Right cardiac atrium (tissue), 5 donors: Measurements from ENCODE around the gene APC2. TPM values are rescaled to one million over a fixed set of nuclear protein-coding genes. Genes with fewer than 3 reads are reported as not detected.

Source experiments
- ATAC-seq, 2 donors: fragments of 200-7000 bp; cut with Tn5 transposase; one replicate each; pipeline versions ENCODE4 v1.8.0 to v1.9.1; 2020; ENCODE audit warnings: moderate library complexity in 2 of 2, mild to moderate bottlenecking in 1 of 2
- DNase-seq, 3 donors: peaks; one replicate each; pipeline ENCODE4 v3.0.0-alpha.2; 2020
- H3K27ac ChIP-seq: one replicate; pipeline ENCODE4 v1.5.1; 2013; ENCODE audit warnings: mild to moderate bottlenecking, low read length, control low read depth, moderate library complexity
- H3K27me3 ChIP-seq: one replicate; pipeline ENCODE4 v1.6.1; 2013; ENCODE audit not compliant: control insufficient read depth, insufficient read depth
- H3K4me1 ChIP-seq: one replicate; pipeline ENCODE4 v1.6.1; 2013; ENCODE audit warnings: low read length; ENCODE audit not compliant: control insufficient read depth, insufficient read depth
- H3K4me3 ChIP-seq: one replicate; pipeline ENCODE4 v1.5.1; 2013; ENCODE audit warnings: low read length, control low read depth
- H3K9me3 ChIP-seq: one replicate; pipeline ENCODE4 v1.6.1; 2013; ENCODE audit warnings: low read length; ENCODE audit not compliant: control insufficient read depth
- WGBS: extraction: QIAGEN DNeasy Blood & Tissue Kit; methylation state at CpG from one replicate; pipeline ENCODE4 v1.1.7; 2013; 5-methylcytosine and 5-hydroxymethylcytosine counted together
- intact Hi-C, 4 donors: fragments of 100-400 bp; cut with DNase I; formaldehyde crosslinking; loops; one replicate each; pipeline versions ENCODE4 v1.11.0 to v1.14.0; 2022 to 2023
- long read RNA-seq, 4 donors: library from polyadenylated mRNA; unstranded; transcript quantifications; one replicate each; pipeline ENCODE4 v2.0.0, GENCODE V29; 2020 to 2021
- polyA plus RNA-seq: library from polyadenylated mRNA; stranded (reverse); fragments of 200-250 nt; gene quantifications from one replicate; pipeline ENCODE4 v1.2.3, GENCODE V29; 2013
- total RNA-seq, 4 donors: library from RNA; stranded (reverse); fragmentation: NEBNext Ultra II Directional; extraction: Animal tissue kit (Norgen Biotek cat#: 25700); gene quantifications; one replicate each; pipeline ENCODE4 v1.2.1, GENCODE V29; 2021
- donor health status: healthy with polysubstance abuse.
- donor health status: DM: no; HTN: yes; CAD: no.
- donor health status: DM: no; HTN: no; CAD: no.
- donor health status: DM: no; HTN: yes; CAD: no; lungs with severe emphysema.
- donor health status: DM: yes; HTN: yes; CAD: no.

Gene APC2
- total RNA-seq (under 1 TPM; 0.45 to 0.88 (median 0.68) TPM), polyA plus RNA-seq (0.61 TPM)
- long read RNA-seq, donor 1, partial matches to known transcripts = 0 of 1 reads
- long read RNA-seq, donor 1, other reads (novel, unspliced or antisense) = 1 of 1 reads
- long read RNA-seq, donor 2 = 0 reads
- long read RNA-seq, donor 3, partial matches to known transcripts = 0 of 1 reads
- long read RNA-seq, donor 3, other reads (novel, unspliced or antisense) = 1 of 1 reads
- long read RNA-seq, donor 4 = 0 reads

GRCh38 chr19:1449467-1450442, at the start of gene APC2:
Gene APC2, plus strand, starts transcription at chr19:1450121. Its CDS starts 2,881 bp downstream, at chr19:1453002.
- DNase-seq (peak in 2 of 3 donors; percentile 52 to 61), ATAC-seq (no peak)
- no peak within 1 kb of the TSS for H3K27ac ChIP-seq
- peaks cover 4% of the 10 kb centered on the region for H3K4me1 ChIP-seq
- H3K9me3 ChIP-seq = no peaks in the 10 kb centered on the region
- no peaks in the 10 kb centered on the region for H3K27me3 ChIP-seq
- no peak within 1 kb of the TSS for H3K4me3 ChIP-seq
- WGBS = 4% methylated on average over 74 of the region's 74 CpGs
- intact Hi-C loops = no loop called here

GRCh38 chr19:1400281-1401137, 49.4 kb upstream of the APC2 start:
- Histone ChIP-seq H3K4me3 (peak overlapping the region; percentile 64), H3K9me3 (no peaks in the 10 kb centered on the region), H3K27ac (peak overlapping the region; percentile 61), H3K4me1 (peaks cover 6% of the 10 kb centered on the region), H3K27me3 (no peaks in the 10 kb centered on the region)
- peak; percentile 65 to 66 for ATAC-seq
- peak; percentile 66 to 86 (median 86) for DNase-seq
- WGBS = 23% methylated on average over 36 of the region's 36 CpGs
- intact Hi-C loops = no loop called here

- no peaks in the 10 kb centered on the region for H3K27me3 ChIP-seq
- 1% methylated on average over 87 of the region's 87 CpGs for WGBS
- ATAC-seq (peak; percentile 47 to 65), DNase-seq (peak; percentile 48 to 85 (median 82))
- H3K4me1 ChIP-seq = peaks cover 5% of the 10 kb centered on the region
- intact Hi-C loops = no loop called here
- no peaks in the 10 kb centered on the region for H3K9me3 ChIP-seq
- H3K27ac ChIP-seq = peak within 1 kb of the TSS; percentile 61
- peak within 1 kb of the TSS; percentile 64 for H3K4me3 ChIP-seq
Measured at GRCh38 chr19:1401138-1401888, 48.6 kb upstream of the APC2 start, which contains the start of gene GAMT. Gene GAMT, minus strand, starts transcription at chr19:1401542. Its CDS starts 66 bp downstream, at chr19:1401476.

GRCh38 chr19:1401889-1402217, 48.1 kb upstream of the APC2 start:
- DNase-seq (no peak), ATAC-seq (no peak)
- 49% methylated on average over 11 of the region's 11 CpGs for WGBS
- peaks cover 3% of the 10 kb centered on the region for H3K4me1 ChIP-seq
- no peak overlapping the region for H3K4me3 ChIP-seq
- no peaks in the 10 kb centered on the region for H3K27me3 ChIP-seq
- no peaks in the 10 kb centered on the region for H3K9me3 ChIP-seq
- no peak overlapping the region for H3K27ac ChIP-seq
- intact Hi-C loops = no loop called here

GRCh38 chr19:1402411-1403070, 47.4 kb upstream of the APC2 start:
- ATAC-seq = no peak
- intact Hi-C loops = no loop called here
- 52% methylated on average over 25 of the region's 25 CpGs for WGBS

GRCh38 chr19:1406774-1407527, 43.0 kb upstream of the APC2 start:
- DNase-seq = peak; percentile 99 to 100 (median 100)
- Histone ChIP-seq H3K4me1 (peaks cover 17% of the 10 kb centered on the region), H3K4me3 (peak overlapping the region; percentile 97), H3K27ac (peak overlapping the region; percentile 43), H3K27me3 (no peaks in the 10 kb centered on the region), H3K9me3 (no peaks in the 10 kb centered on the region)
- under 1% methylated on average over 71 of the region's 72 CpGs for WGBS
- ATAC-seq = peak; percentile 87 to 90
- intact Hi-C loops = no loop called here

More at GRCh38 chr19:1402411-1403070, 47.4 kb upstream of the APC2 start:
- no peaks in the 10 kb centered on the region for H3K9me3 ChIP-seq
- H3K4me1 ChIP-seq = peaks cover 3% of the 10 kb centered on the region
- no peak overlapping the region for H3K4me3 ChIP-seq
- H3K27me3 ChIP-seq = no peaks in the 10 kb centered on the region
- DNase-seq = peak in 1 of 3 donors; percentile 58
- H3K27ac ChIP-seq = no peak overlapping the region

GRCh38 chr19:1407528-1408299, 42.2 kb upstream of the APC2 start, which contains the start of gene DAZAP1:
Gene DAZAP1, plus strand, starts transcription at chr19:1407586. Its CDS starts 188 bp downstream, at chr19:1407774.
- no peaks in the 10 kb centered on the region for H3K9me3 ChIP-seq
- peak in 1 of 2 donors; percentile 0 for ATAC-seq
- H3K27ac ChIP-seq = peak within 1 kb of the TSS; percentile 90
- peak in 2 of 3 donors; percentile 80 to 83 for DNase-seq
- no peaks in the 10 kb centered on the region for H3K27me3 ChIP-seq
- intact Hi-C loops = no loop called here
- H3K4me1 ChIP-seq = peaks cover 17% of the 10 kb centered on the region
- WGBS = under 1% methylated on average over 121 of the region's 121 CpGs
- H3K4me3 ChIP-seq = peak within 1 kb of the TSS; percentile 97

GRCh38 chr19:1408300-1409203, 41.4 kb upstream of the APC2 start:
- no peaks in the 10 kb centered on the region for H3K9me3 ChIP-seq
- intact Hi-C loops = no loop called here
- no peaks in the 10 kb centered on the region for H3K27me3 ChIP-seq
- peak overlapping the region; percentile 97 for H3K4me3 ChIP-seq
- WGBS = under 1% methylated on average over 69 of the region's 69 CpGs
- H3K27ac ChIP-seq = peak overlapping the region; percentile 90
- H3K4me1 ChIP-seq = peaks cover 17% of the 10 kb centered on the region
- ATAC-seq (peak; percentile 2 to 35), DNase-seq (peak; percentile 65 to 83 (median 82))
